Measurements from ENCODE around the gene IQGAP2.

DNA sequence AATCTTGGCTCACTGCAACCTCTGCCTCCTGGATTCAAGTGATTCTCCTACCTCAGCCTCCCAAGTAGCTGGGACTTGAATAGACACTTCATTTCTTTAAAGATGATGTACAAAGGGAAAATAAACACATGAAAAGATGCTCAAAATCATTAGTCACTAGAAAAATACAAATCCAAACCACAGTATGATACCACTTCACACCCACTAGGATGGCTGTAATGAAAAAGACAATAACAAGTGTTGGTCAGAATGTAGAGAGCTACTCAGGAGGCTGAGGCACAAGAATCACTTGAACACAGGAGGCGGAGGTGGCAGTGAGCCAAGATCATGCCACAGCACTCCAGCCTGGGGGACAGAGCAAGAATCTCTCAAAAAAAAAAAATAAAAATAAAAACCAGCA lies 207.1 kb downstream of the IQGAP2 start:
- TF ChIP-seq, protein P1, sequence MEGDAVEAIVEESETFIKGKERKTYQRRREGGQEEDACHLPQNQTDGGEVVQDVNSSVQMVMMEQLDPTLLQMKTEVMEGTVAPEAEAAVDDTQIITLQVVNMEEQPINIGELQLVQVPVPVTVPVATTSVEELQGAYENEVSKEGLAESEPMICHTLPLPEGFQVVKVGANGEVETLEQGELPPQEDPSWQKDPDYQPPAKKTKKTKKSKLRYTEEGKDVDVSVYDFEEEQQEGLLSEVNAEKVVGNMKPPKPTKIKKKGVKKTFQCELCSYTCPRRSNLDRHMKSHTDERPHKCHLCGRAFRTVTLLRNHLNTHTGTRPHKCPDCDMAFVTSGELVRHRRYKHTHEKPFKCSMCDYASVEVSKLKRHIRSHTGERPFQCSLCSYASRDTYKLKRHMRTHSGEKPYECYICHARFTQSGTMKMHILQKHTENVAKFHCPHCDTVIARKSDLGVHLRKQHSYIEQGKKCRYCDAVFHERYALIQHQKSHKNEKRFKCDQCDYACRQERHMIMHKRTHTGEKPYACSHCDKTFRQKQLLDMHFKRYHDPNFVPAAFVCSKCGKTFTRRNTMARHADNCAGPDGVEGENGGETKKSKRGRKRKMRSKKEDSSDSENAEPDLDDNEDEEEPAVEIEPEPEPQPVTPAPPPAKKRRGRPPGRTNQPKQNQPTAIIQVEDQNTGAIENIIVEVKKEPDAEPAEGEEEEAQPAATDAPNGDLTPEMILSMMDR (IDR thresholded peaks at IDR 0.05; ENCODE audit: low read depth, low read length, poor library complexity, severe bottlenecking) = no peak
- TF ChIP-seq EZH2phosphoT487 (IDR thresholded peaks at IDR 0.05; ENCODE audit: borderline replicate concordance, low read length) = no peak

All from DOHH2 (cell line).